HepG2 (cell line): Measurements from ENCODE around the gene CNRIP1. TPM values are rescaled to one million over a fixed set of nuclear protein-coding genes. Genes with fewer than 3 reads are reported as not detected.

Source experiments
- ATAC-seq: fragments of 200-7000 bp; cut with Tn5 transposase; 3 replicates; pipeline ENCODE4 v1.9.1; 2020; ENCODE audit warnings: mild to moderate bottlenecking, moderate library complexity
- BruUV-seq: library from RNA; stranded (reverse); fragments of 400-500 nt; replicated peaks from 2 replicates; lab custom pipeline; 2021; lab: Mats Ljungman, UMichigan
- CTCF ChIA-PET: fragments of 300-600 bp; formaldehyde crosslinking; extraction: SDS; loops from one replicate; lab custom pipeline; 2021; ENCODE audit warnings: low total read pairs, inconsistent platforms, low intra/inter-chr PET ratio; lab: Yijun Ruan, JAX
- POLR2A ChIA-PET: fragments of 350-600 bp; sonication (Branson Sonifier 250); formaldehyde crosslinking; loops from one replicate; lab custom pipeline; 2020; ENCODE audit warnings: antibody characterized with exemption, inconsistent platforms; lab: Yijun Ruan, JAX
- DNase-seq: peaks from one replicate; pipeline ENCODE4 v3.0.0-alpha.2; 2015; ENCODE audit warnings: low spot score
- FAIRE-seq: peaks from 3 replicates; lab custom pipeline; 2011; peaks lifted over from hg19 to GRCh38; lab: Jason Lieb, UNC
- H2AFZ ChIP-seq: one replicate; pipeline ENCODE4 v1.6.1; 2011; ENCODE audit warnings: low read length, inconsistent platforms
- H3K27ac ChIP-seq: fragments of 300-600 bp; 3 replicates; pipeline ENCODE4 v1.8.0; 2011; ENCODE audit warnings: mixed run types, mild to moderate bottlenecking, mixed read lengths, low read length, inconsistent platforms; ENCODE audit not compliant: insufficient read depth; ENCODE audit errors: extremely low read length
- H3K27me3 ChIP-seq, 2 experiments: fragments of 200-600 bp in 1 of 2; 2 replicates in 1 of 2; 3 replicates in 1 of 2; pipeline versions ENCODE4 v1.6.0 to v1.8.0; 2011; ENCODE audit warnings: low read length in 2 of 2, mild to moderate bottlenecking in 2 of 2, moderate library complexity in 2 of 2, inconsistent platforms in 1 of 2; ENCODE audit not compliant: insufficient read depth in 2 of 2, control insufficient read depth in 1 of 2
- H3K36me3 ChIP-seq, 2 experiments: fragments of 200-600 bp in 1 of 2; replicated peaks in 1 of 2; 2 replicates in 1 of 2; 3 replicates in 1 of 2; pipeline versions ENCODE4 v1.5.1 to v1.8.0; 2011; ENCODE audit warnings: low read length in 2 of 2, inconsistent platforms in 1 of 2; ENCODE audit not compliant: insufficient read depth in 2 of 2, control insufficient read depth in 1 of 2
- H3K4me1 ChIP-seq: 2 replicates; pipeline ENCODE4 v1.5.1; 2012; ENCODE audit warnings: low read length, inconsistent platforms; ENCODE audit not compliant: insufficient read depth
- H3K4me2 ChIP-seq: 2 replicates; pipeline ENCODE4 v1.6.0; 2011; ENCODE audit warnings: low read depth, low read length, inconsistent platforms
- H3K4me3 ChIP-seq, 3 experiments: fragments of 200-600 bp in 1 of 3; sonication (generic), shearing (Covaris generic) in 1 of 3; replicated peaks in 1 of 3; 2 replicates each; pipeline ENCODE4 v1.5.1; 2011 to 2016; ENCODE audit warnings: low read length in 3 of 3, inconsistent platforms in 2 of 3, low read depth in 2 of 3, mild to moderate bottlenecking in 2 of 3, control low read depth in 1 of 3, mixed read lengths in 1 of 3; ENCODE audit not compliant: insufficient read depth in 1 of 3
- H3K79me2 ChIP-seq: one replicate; pipeline ENCODE4 v1.6.1; 2011; ENCODE audit warnings: low read length, inconsistent platforms; ENCODE audit not compliant: insufficient read depth
- H3K9ac ChIP-seq: 2 replicates; pipeline ENCODE4 v1.6.0; 2011; ENCODE audit warnings: mild to moderate bottlenecking, low read depth, low read length, inconsistent platforms; ENCODE audit not compliant: insufficient read depth
- H3K9me3 ChIP-seq: 2 replicates; pipeline ENCODE4 v1.5.1; 2012; ENCODE audit warnings: mild to moderate bottlenecking, low read length
- H4K20me1 ChIP-seq: 2 replicates; pipeline ENCODE4 v1.6.0; 2011; ENCODE audit warnings: inconsistent platforms, mild to moderate bottlenecking, low read length, moderate library complexity; ENCODE audit not compliant: insufficient read depth
- ATRX ChIP-seq: sonication (generic); formaldehyde crosslinking; IDR thresholded peaks from 2 replicates; pipeline ENCODE4 v1.4.0; 2020; ENCODE audit warnings: missing genetic modification reagents, borderline replicate concordance
- CBX1 ChIP-seq: IDR thresholded peaks from one replicate; pipeline ENCODE4 v1.6.1; 2016; ENCODE audit warnings: antibody characterized with exemption, low read depth
- CHD4 ChIP-seq: fragments of 200-600 bp; sonication (generic); IDR thresholded peaks from 2 replicates; pipeline ENCODE4 v1.7.0; 2017; ENCODE audit warnings: mild to moderate bottlenecking, low read length, borderline replicate concordance
- HDAC6 ChIP-seq: fragments of 200-600 bp; sonication (generic); IDR thresholded peaks from 2 replicates; pipeline ENCODE4 v1.7.0; 2017; ENCODE audit warnings: mild to moderate bottlenecking, antibody characterized with exemption, low read length, low read depth
- HNRNPK ChIP-seq: fragments of 200-400 bp; formaldehyde crosslinking; IDR thresholded peaks from 2 replicates; pipeline ENCODE4 v1.6.1; 2018; ENCODE audit warnings: low read length, low read depth, moderate library complexity, mild to moderate bottlenecking; ENCODE audit not compliant: poor library complexity, severe bottlenecking
- KDM6A ChIP-seq: IDR thresholded peaks from 2 replicates; pipeline ENCODE4 v1.6.1; 2016; ENCODE audit warnings: low read depth
- MLXIP ChIP-seq: sonication (generic); formaldehyde crosslinking; IDR thresholded peaks from 2 replicates; pipeline ENCODE4 v1.9.0; 2021; ENCODE audit warnings: missing genetic modification reagents, borderline replicate concordance
- PHB2 ChIP-seq: fragments of 450-650 bp; IDR thresholded peaks from 2 replicates; pipeline ENCODE4 v1.6.1; 2018; ENCODE audit not compliant: partially characterized antibody
- PHF21A ChIP-seq: sonication (generic); formaldehyde crosslinking; IDR thresholded peaks from 2 replicates; pipeline ENCODE4 v1.5.0; 2020; ENCODE audit warnings: mild to moderate bottlenecking, missing genetic modification reagents
- PLRG1 ChIP-seq: fragments of 450-650 bp; conservative IDR thresholded peaks from 2 replicates; pipeline ENCODE4 v1.6.1; 2016
- TGIF2 ChIP-seq: IDR thresholded peaks from 2 replicates; pipeline ENCODE4 v1.6.1; 2016; ENCODE audit warnings: control low read depth, missing compliant biosample characterization
- THAP8 ChIP-seq: sonication (generic); formaldehyde crosslinking; IDR thresholded peaks from 2 replicates; pipeline ENCODE4 v1.5.1; 2020; ENCODE audit warnings: missing genetic modification reagents, mild to moderate bottlenecking, borderline replicate concordance
- ZFX ChIP-seq: sonication (generic); formaldehyde crosslinking; IDR thresholded peaks from 2 replicates; pipeline ENCODE4 v1.4.0; 2020; ENCODE audit warnings: mild to moderate bottlenecking, low read depth, missing genetic modification reagents, moderate library complexity
- ZNF256 ChIP-seq: sonication (generic); formaldehyde crosslinking; conservative IDR thresholded peaks from 2 replicates; pipeline ENCODE4 v1.4.0; 2020; ENCODE audit warnings: missing genetic modification reagents
- ZNF569 ChIP-seq: sonication (generic); formaldehyde crosslinking; IDR thresholded peaks from 2 replicates; pipeline ENCODE4 v1.5.0; 2020; ENCODE audit warnings: mild to moderate bottlenecking, missing genetic modification reagents, moderate library complexity, borderline replicate concordance
- ZNF776 ChIP-seq: sonication (generic); formaldehyde crosslinking; IDR thresholded peaks from 2 replicates; pipeline ENCODE4 v1.4.0; 2020; ENCODE audit warnings: mild to moderate bottlenecking, missing genetic modification reagents
- WGBS: methylation state at CpG from one replicate; pipeline ENCODE4 v1.1.6; 2017; ENCODE audit warnings: low lambda C conversion rate; 5-methylcytosine and 5-hydroxymethylcytosine counted together
- in situ Hi-C: cut with HindIII; loops from 2 replicates; pipeline ENCODE4 v1.10.0; 2017; ENCODE audit warnings: low pct_unique_long_range_greater_than_20kb; ENCODE audit not compliant: extremely low pct_ligation_motif_present
- intact Hi-C: fragments of 100-400 bp; cut with micrococcal nuclease; formaldehyde crosslinking; loops from one replicate; pipeline ENCODE4 v1.10.0; 2022; ENCODE audit not compliant: unreplicated experiment
- polyA plus RNA-seq, 8 experiments: library from polyadenylated mRNA; depleted of rRNA in 3 of 8; stranded (reverse) in 7 of 8; unstranded in 1 of 8; fragments of >200 nt; fragmentation: Illumina TruSeq in 4 of 8; extraction: Trizol in 4 of 8; gene quantifications; 2 replicates each; pipeline versions ENCODE4 v1.2.1 to v1.2.3, GENCODE V29; 2011 to 2016; ENCODE audit warnings: low read depth in 4 of 8, missing spikeins in 1 of 8, mixed read lengths in 1 of 8; ENCODE audit not compliant: insufficient read depth in 1 of 8
- total RNA-seq, 5 experiments: library from RNA; depleted of rRNA; stranded (reverse); fragments of >200 nt; fragmentation: Illumina TruSeq; extraction: Trizol; gene quantifications; 2 replicates each; pipeline ENCODE4 v1.2.3, GENCODE V29; 2016; ENCODE audit warnings: low read depth in 1 of 5
- TF ChIP-seq, protein P1 (sequence below): sonication (generic); formaldehyde crosslinking; conservative IDR thresholded peaks from 2 replicates; pipeline ENCODE4 v1.4.0; 2020; ENCODE audit warnings: missing genetic modification reagents

CNRIP1 gene
- total and polyA plus RNA-seq, 2 of the 13 experiments (the other 11 are each of a cell fraction or from before 2014, with no cell fraction given) = not detected

GRCh38 chr2:68316111-68316510 is 3.6 kb downstream of the CNRIP1 start:
- Histone ChIP-seq H3K9me3 (no peaks in the 10 kb centered on the region), H3K4me2 (no peak overlapping the region), H3K4me3 (no peak overlapping the region), H2AFZ (no peak overlapping the region), H4K20me1 (no peaks in the 10 kb centered on the region; the same call in 1 of the 2 replicates), H3K79me2 (no peaks in the 10 kb centered on the region), H3K9ac (no peak overlapping the region), H3K27ac (no peak overlapping the region), H3K4me1 (no peaks in the 10 kb centered on the region; the same call in 1 of the 2 replicates)
- no peak for DNase-seq
- BruUV-seq = no TSS peak
- CTCF ChIA-PET = no interaction called here
- intact Hi-C loops = no loop called here
- in situ Hi-C loops = no loop called here
- 31% methylated on average over 2 of the region's 2 CpGs for WGBS
- no peak for TF ChIP-seq HNRNPK
- no peak for TF ChIP-seq PLRG1
- TF ChIP-seq ZNF776 (CRISPR knock-in tag) = no peak
- TF ChIP-seq ATRX (CRISPR knock-in tag) = no peak
- no peak for TF ChIP-seq KDM6A (CRISPR knock-in tag)
- TF ChIP-seq ZFX (CRISPR knock-in tag) = no peak
- TF ChIP-seq PHB2 = no peak
- TF ChIP-seq MLXIP (CRISPR knock-in tag) = no peak
- TF ChIP-seq CBX1 = no peak
- no peak for TF ChIP-seq ZNF256 (CRISPR knock-in tag)
- no peak for TF ChIP-seq PHF21A (CRISPR knock-in tag)
- no peak for TF ChIP-seq HDAC6
- no peak for TF ChIP-seq ZNF569 (CRISPR knock-in tag)
- no peak for TF ChIP-seq CHD4
- TF ChIP-seq, protein P1, sequence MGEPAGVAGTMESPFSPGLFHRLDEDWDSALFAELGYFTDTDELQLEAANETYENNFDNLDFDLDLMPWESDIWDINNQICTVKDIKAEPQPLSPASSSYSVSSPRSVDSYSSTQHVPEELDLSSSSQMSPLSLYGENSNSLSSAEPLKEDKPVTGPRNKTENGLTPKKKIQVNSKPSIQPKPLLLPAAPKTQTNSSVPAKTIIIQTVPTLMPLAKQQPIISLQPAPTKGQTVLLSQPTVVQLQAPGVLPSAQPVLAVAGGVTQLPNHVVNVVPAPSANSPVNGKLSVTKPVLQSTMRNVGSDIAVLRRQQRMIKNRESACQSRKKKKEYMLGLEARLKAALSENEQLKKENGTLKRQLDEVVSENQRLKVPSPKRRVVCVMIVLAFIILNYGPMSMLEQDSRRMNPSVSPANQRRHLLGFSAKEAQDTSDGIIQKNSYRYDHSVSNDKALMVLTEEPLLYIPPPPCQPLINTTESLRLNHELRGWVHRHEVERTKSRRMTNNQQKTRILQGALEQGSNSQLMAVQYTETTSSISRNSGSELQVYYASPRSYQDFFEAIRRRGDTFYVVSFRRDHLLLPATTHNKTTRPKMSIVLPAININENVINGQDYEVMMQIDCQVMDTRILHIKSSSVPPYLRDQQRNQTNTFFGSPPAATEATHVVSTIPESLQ = no peak
- no peak for TF ChIP-seq THAP8 (CRISPR knock-in tag)
- no peak for TF ChIP-seq TGIF2 (CRISPR knock-in tag)
- TF ChIP-seq, all 625 proteins: peak for 0
- no peaks in the 10 kb centered on the region for H3K36me3 ChIP-seq
- POLR2A ChIA-PET = no interaction called here
- no peak for FAIRE-seq
- H3K27me3 ChIP-seq = peaks cover 9 to 37% of the 10 kb centered on the region in 2 experiments
- ATAC-seq = no peak
